HL-60 (cell line): ENCODE measurements around the gene BMP4.

Source experiments
- DNase-seq, 2 experiments: peaks; one replicate each; pipeline ENCODE4 v3.0.0-alpha.2; 2010 to 2020; ENCODE audit warnings: low read depth in 1 of 2, low spot score in 1 of 2
- H3K27ac ChIP-seq: fragments of 250-450 bp; sonication (Bioruptor Pico); replicated peaks from 2 replicates; pipeline ENCODE4 v1.5.1; 2020; ENCODE audit warnings: mild to moderate bottlenecking, moderate library complexity
- H3K27me3 ChIP-seq: fragments of 250-450 bp; sonication (Bioruptor Pico); 2 replicates; pipeline ENCODE4 v1.5.1; 2021; ENCODE audit warnings: mild to moderate bottlenecking, moderate library complexity; ENCODE audit not compliant: insufficient read depth, poor library complexity, severe bottlenecking
- H3K4me3 ChIP-seq: replicated peaks from 2 replicates; pipeline ENCODE4 v1.5.1; 2011; ENCODE audit warnings: mild to moderate bottlenecking, control low read depth, low read length; ENCODE audit not compliant: insufficient read depth
- GABPA ChIP-seq: IDR thresholded peaks from 2 replicates; pipeline ENCODE4 v1.6.1; 2012; ENCODE audit warnings: low read depth
- POLR2AphosphoS5 ChIP-seq: IDR thresholded peaks from 2 replicates; pipeline ENCODE4 v1.6.1; 2012; ENCODE audit warnings: low read depth
- SPI1 ChIP-seq: IDR thresholded peaks from 2 replicates; pipeline ENCODE4 v1.6.1; 2012; ENCODE audit warnings: low read depth, mild to moderate bottlenecking, borderline replicate concordance
- TF ChIP-seq, protein P1 (sequence below): IDR thresholded peaks from 2 replicates; pipeline ENCODE4 v1.6.1; 2012; ENCODE audit warnings: low read depth; ENCODE audit not compliant: insufficient replicate concordance
- TF ChIP-seq, protein P2 (sequence below): IDR thresholded peaks from one replicate; pipeline ENCODE4 v1.5.1; 2011; ENCODE audit warnings: low read length, control low read depth, inconsistent platforms; ENCODE audit not compliant: insufficient read depth

Gene BMP4

DNA sequence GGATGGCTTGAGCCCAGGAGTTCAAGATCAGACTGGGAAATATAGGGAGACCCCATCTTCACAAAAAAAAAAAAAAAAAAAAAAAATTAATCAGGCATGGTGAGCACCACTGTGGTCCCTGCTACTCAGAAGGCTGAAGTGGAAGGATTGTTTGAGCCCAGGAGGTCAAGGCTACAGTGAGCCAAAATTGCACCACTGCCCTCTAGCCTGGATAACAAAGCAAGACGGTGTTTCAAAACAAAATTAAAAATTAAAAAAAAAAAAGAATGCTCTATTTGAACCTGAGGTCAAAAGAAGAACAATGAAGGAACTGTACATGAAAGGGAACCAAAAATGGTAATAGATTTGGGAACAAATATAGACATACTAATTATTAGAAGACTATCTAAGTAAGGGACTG lies 40.4 kb downstream of the BMP4 start:
- Histone ChIP-seq H3K27ac (no peak overlapping the region), H3K27me3 (no peaks in the 10 kb centered on the region), H3K4me3 (no peak overlapping the region)
- TF ChIP-seq, protein P1, sequence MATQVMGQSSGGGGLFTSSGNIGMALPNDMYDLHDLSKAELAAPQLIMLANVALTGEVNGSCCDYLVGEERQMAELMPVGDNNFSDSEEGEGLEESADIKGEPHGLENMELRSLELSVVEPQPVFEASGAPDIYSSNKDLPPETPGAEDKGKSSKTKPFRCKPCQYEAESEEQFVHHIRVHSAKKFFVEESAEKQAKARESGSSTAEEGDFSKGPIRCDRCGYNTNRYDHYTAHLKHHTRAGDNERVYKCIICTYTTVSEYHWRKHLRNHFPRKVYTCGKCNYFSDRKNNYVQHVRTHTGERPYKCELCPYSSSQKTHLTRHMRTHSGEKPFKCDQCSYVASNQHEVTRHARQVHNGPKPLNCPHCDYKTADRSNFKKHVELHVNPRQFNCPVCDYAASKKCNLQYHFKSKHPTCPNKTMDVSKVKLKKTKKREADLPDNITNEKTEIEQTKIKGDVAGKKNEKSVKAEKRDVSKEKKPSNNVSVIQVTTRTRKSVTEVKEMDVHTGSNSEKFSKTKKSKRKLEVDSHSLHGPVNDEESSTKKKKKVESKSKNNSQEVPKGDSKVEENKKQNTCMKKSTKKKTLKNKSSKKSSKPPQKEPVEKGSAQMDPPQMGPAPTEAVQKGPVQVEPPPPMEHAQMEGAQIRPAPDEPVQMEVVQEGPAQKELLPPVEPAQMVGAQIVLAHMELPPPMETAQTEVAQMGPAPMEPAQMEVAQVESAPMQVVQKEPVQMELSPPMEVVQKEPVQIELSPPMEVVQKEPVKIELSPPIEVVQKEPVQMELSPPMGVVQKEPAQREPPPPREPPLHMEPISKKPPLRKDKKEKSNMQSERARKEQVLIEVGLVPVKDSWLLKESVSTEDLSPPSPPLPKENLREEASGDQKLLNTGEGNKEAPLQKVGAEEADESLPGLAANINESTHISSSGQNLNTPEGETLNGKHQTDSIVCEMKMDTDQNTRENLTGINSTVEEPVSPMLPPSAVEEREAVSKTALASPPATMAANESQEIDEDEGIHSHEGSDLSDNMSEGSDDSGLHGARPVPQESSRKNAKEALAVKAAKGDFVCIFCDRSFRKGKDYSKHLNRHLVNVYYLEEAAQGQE = no peak
- no peak for TF ChIP-seq GABPA
- TF ChIP-seq SPI1 = no peak
- TF ChIP-seq POLR2AphosphoS5 = no peak
- no peak for DNase-seq

DNA sequence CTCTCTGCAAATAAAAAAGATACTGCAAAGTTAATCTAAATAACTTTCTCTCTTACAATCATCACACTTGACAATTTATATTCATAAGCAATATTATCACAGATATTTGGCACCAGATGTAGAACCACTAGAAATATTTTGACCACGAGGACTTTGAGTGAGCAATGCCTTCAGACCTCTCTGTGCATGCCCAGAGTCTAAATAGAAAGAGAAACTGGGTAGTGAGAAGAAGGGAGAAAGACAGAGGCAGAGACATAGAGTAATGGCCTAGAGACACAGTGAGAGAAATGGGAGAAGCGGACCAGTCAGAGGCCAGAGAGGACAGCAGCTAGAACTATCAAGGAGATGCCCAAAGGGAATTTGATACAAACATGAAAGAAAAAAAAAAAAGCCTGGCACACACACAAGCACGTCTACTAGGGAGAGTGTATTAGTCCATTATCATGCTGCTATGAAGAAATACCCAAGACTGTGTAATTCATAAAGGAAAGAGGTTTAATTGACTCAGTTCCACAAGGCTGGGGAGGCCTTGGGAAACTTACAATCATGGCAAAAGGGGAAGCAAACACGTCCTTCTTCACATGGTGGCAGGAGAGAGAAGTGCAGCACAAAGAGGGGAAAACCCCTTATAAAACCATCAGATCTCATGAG lies 41.1 kb downstream of the BMP4 start:
- Histone ChIP-seq H3K27ac (no peak overlapping the region), H3K4me3 (no peak overlapping the region), H3K27me3 (no peaks in the 10 kb centered on the region)
- DNase-seq = no peak
- TF ChIP-seq, protein P2, sequence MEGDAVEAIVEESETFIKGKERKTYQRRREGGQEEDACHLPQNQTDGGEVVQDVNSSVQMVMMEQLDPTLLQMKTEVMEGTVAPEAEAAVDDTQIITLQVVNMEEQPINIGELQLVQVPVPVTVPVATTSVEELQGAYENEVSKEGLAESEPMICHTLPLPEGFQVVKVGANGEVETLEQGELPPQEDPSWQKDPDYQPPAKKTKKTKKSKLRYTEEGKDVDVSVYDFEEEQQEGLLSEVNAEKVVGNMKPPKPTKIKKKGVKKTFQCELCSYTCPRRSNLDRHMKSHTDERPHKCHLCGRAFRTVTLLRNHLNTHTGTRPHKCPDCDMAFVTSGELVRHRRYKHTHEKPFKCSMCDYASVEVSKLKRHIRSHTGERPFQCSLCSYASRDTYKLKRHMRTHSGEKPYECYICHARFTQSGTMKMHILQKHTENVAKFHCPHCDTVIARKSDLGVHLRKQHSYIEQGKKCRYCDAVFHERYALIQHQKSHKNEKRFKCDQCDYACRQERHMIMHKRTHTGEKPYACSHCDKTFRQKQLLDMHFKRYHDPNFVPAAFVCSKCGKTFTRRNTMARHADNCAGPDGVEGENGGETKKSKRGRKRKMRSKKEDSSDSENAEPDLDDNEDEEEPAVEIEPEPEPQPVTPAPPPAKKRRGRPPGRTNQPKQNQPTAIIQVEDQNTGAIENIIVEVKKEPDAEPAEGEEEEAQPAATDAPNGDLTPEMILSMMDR = no peak
- TF ChIP-seq GABPA (no peak), POLR2AphosphoS5 (no peak), SPI1 (no peak)
- TF ChIP-seq, protein P1 = no peak

DNA sequence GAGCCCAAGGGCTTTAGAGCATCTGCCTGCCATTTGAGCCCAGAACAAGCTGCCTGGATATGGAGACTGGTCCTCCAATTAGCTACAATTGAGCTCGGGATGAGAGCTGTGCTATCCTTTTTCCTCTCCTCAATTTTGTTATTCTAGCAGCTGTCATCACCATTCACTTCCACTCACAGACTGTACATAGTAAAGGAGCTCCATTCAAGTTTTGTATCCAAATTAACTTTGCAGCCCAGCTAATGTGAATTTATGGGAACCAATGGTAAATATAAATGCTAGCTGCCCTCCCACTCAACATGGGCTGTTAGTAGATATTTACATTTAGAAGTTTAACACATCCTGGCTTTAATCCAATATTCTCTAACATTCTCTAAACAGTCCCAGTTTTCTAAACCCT lies 44.6 kb downstream of the BMP4 start:
- Histone ChIP-seq H3K4me3 (no peak overlapping the region), H3K27ac (no peak overlapping the region), H3K27me3 (no peaks in the 10 kb centered on the region)
- no peak for DNase-seq
- TF ChIP-seq, protein P2 = no peak

DNA sequence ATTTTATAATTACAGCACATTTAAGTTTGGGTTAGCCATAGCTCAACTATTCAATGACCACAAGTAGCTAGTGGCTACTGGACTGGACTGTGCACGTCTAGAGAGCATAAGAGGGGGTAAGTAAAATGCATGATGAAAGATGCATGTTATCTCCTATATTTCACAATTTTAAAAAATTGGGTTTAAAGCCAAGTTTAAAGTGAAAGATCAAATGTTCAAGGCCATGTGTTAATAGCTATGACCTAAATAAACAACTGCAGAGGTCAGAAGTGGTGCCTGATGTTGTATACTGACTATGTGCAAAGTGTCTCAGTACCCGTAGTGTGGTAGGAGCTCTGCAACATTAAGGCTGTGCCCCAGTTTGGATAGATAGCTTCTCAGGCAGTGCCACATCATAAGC lies 48.2 kb downstream of the BMP4 start:
- TF ChIP-seq POLR2AphosphoS5 (no peak), GABPA (no peak)
- TF ChIP-seq, protein P2 = no peak
- no peaks in the 10 kb centered on the region for H3K27me3 ChIP-seq
- no peak overlapping the region for H3K4me3 ChIP-seq
- no peak overlapping the region for H3K27ac ChIP-seq
- no peak for DNase-seq
